Measurements from ENCODE around the gene MYORG.

GRCh38 chr9:34403554-34404380 is 27.1 kb upstream of the MYORG start:
- peak; percentile 100 for TF ChIP-seq CTCF (conservative IDR thresholded peaks at IDR 0.05; ENCODE audit: low read length)
- no peak for TF ChIP-seq EZH2phosphoT487 (IDR thresholded peaks at IDR 0.05; ENCODE audit: borderline replicate concordance)

Measured in Loucy (cell line).